Adrenal gland (tissue), 12 donors: ENCODE results near the gene PDF. TPM values are rescaled to one million over a fixed set of nuclear protein-coding genes. Genes with fewer than 3 reads are reported as not detected.

Source experiments
- DNase-seq, 7 donors: peaks; one replicate each; pipeline ENCODE4 v3.0.0-alpha.2; 2019 to 2020
- H3K27ac ChIP-seq, 5 donors: fragments of 200-600 bp; sonication (generic) in 4 of 5; 1 replicate in 3 of 5; 2 replicates in 2 of 5; pipeline versions ENCODE4 v1.5.1 to v1.8.0; 2016 to 2020; ENCODE audit warnings: mild to moderate bottlenecking in 1 of 5
- H3K27me3 ChIP-seq: fragments of 200-600 bp; 2 replicates; pipeline ENCODE4 v1.8.0; 2021
- H3K36me3 ChIP-seq, 2 donors: fragments of 200-600 bp; replicated peaks in 1 of 2; 1 replicate in 1 of 2; 2 replicates in 1 of 2; pipeline versions ENCODE4 v1.5.1 to v1.8.0; 2018 to 2022
- H3K4me1 ChIP-seq, 2 donors: fragments of 200-600 bp; replicated peaks in 1 of 2; 1 replicate in 1 of 2; 2 replicates in 1 of 2; pipeline versions ENCODE4 v1.5.1 to v1.8.0; 2018 to 2021
- H3K4me3 ChIP-seq, 4 donors: fragments of 200-600 bp; sonication (generic) in 3 of 4; one replicate each; pipeline ENCODE4 v1.5.1; 2016 to 2018
- H3K9me3 ChIP-seq, 3 donors: fragments of 200-600 bp; sonication (generic) in 1 of 3; replicated peaks in 1 of 3; 1 replicate in 2 of 3; 2 replicates in 1 of 3; pipeline versions ENCODE4 v1.5.1 to v1.8.0; 2016 to 2021
- CTCF ChIP-seq, 6 experiments: fragments of 450-650 bp in 4 of 6; fragments of 200-600 bp in 2 of 6; sonication (generic) in 1 of 6; IDR thresholded peaks; 1 replicate in 5 of 6; 2 replicates in 1 of 6; pipeline versions ENCODE4 v1.5.1 to v1.8.0; 2016 to 2021; ENCODE audit warnings: antibody characterized with exemption in 6 of 6, mild to moderate bottlenecking in 2 of 6, moderate library complexity in 1 of 6
- POLR2A ChIP-seq, 2 donors: fragments of 450-650 bp; IDR thresholded peaks; one replicate each; pipeline ENCODE4 v1.6.1; 2017; ENCODE audit warnings: antibody characterized with exemption in 2 of 2, mild to moderate bottlenecking in 2 of 2, moderate library complexity in 1 of 2
- WGBS, 4 donors: extraction: QIAGEN DNeasy Blood & Tissue Kit in 2 of 4; methylation state at CpG; one replicate each; pipeline versions ENCODE4 v1.1.5 to v1.1.7; 2013 to 2017; 5-methylcytosine and 5-hydroxymethylcytosine counted together
- intact Hi-C, 2 donors: fragments of 100-400 bp; cut with DNase I; formaldehyde crosslinking; loops; one replicate each; pipeline versions ENCODE4 v1.14.1 to v1.15.0; 2022 to 2023
- polyA plus RNA-seq, 3 donors: library from polyadenylated mRNA; stranded (reverse); fragments of 200-250 nt in 2 of 3; fragments of 350-450 nt in 1 of 3; fragmentation: Illumina TruSeq in 1 of 3; extraction: RNeasy Lipid Tissue Mini Kit (QIAGEN cat#74804) in 1 of 3; gene quantifications; one replicate each; pipeline ENCODE4 v1.2.3, GENCODE V29; 2013 to 2014
- total RNA-seq, 9 donors: library from RNA; depleted of rRNA in 4 of 9; stranded (reverse); fragments of >200 nt in 4 of 9; fragments of 120-200 nt in 1 of 9; fragmentation: NEBNext Ultra II Directional in 1 of 9; extraction: Animal tissue kit (Norgen Biotek cat#: 25700) in 1 of 9; gene quantifications; one replicate each; pipeline versions ENCODE4 v1.1.0 to v1.2.4, GENCODE V29; 2013 to 2023
- donor health status: healthy with polysubstance abuse.
- donor health status: Bipolar disorder and iron deficiency.
- donor health status: DM: yes; HTN: yes; CAD: no.
- donor health status: DM: no; HTN: no; CAD: no.
- donor health status: DM: no; HTN: no; CAD: no.
- donor health status: DM: yes; HTN: yes; CAD: no.

PDF gene
- total and polyA plus RNA-seq, 12 donors = 1.2 to 61.9 (median 17.6) TPM

DNA sequence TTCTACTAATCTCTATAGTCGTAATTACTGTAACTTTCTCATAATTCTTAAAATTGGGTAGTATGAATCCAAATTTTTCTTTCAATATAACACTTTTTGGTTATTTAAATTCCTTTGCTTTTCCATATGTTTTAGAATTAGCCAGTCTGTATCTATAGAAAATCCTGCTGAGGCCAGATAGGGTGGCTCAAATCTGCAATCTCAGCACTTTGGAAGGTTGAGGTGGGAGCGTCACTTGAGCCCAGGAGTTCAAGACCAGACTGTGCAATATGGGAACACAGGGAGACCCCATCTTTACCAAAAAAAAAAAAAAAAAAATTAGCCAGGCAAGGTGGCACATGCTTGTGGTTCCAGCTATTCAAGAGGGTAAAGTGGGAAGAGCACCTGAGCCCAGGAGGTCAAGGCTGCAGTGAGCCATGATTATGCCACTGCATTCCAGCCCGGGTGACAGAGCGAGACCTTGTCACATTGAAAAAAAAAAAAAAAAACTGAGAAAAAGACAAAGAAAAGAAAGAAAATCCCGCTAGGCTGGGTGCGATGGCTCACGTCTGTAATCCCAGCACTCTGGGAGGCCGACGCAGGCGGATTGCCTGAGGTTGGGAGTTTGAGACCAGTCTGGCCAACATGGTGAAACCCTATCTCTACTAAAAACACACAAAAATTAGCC is 46.1 kb upstream of the PDF start:
- no peak for TF ChIP-seq POLR2A (IDR thresholded peaks at IDR 0.05)
- TF ChIP-seq CTCF (IDR thresholded peaks at IDR 0.05) = no peak
- peak in 5 of 7 donors; percentile 41 to 60 (median 47) for DNase-seq
- Histone ChIP-seq H3K27me3 (no peaks in the 10 kb centered on the region), H3K36me3 (peaks cover 0 to 34% of the 10 kb centered on the region in 2 donors), H3K9me3 (no peaks in the 10 kb centered on the region), H3K27ac (no peak overlapping the region), H3K4me3 (no peak overlapping the region), H3K4me1 (peaks cover 0 to 12% of the 10 kb centered on the region in 2 donors)
- intact Hi-C loops = no loop called here
- 60 to 74% (median 69%) methylated on average over 10 of the region's 10 CpGs for WGBS, 4 donors

DNA sequence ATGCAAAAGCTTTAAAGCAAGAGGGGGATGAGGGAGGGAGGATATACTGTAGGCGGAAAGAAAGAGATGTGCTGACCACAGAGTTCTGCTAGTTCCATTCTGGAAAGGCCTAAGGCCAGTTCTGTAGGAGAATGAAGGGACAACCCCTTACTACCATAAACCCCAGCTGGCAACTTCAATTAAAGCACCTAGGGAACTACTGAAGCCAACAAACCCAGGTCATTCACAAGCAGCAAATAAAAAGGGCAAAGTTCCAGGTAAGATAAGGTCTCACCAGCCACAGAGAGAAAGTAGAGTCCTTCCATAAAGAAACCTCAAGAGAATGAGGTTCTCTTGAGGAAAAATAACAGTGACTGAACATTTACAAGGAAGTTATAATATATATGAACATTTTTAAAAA is 42.6 kb upstream of the PDF start:
- H3K4me1 ChIP-seq = no peaks in the 10 kb centered on the region
- peaks cover 0 to 37% of the 10 kb centered on the region in 2 donors for H3K36me3 ChIP-seq
- H3K27me3 ChIP-seq = no peaks in the 10 kb centered on the region
- no peak overlapping the region for H3K27ac ChIP-seq
- TF ChIP-seq POLR2A (IDR thresholded peaks at IDR 0.05) (no peak), CTCF (IDR thresholded peaks at IDR 0.05) (no peak)
- intact Hi-C loops = no loop called here
- WGBS, 4 donors = 94 to 100% (median 96%) methylated on average over 1 of the region's 1 CpG
- no peaks in the 10 kb centered on the region for H3K9me3 ChIP-seq
- no peak overlapping the region for H3K4me3 ChIP-seq
- DNase-seq = no peak

GRCh38 chr16:69371564-69371963 is 41.2 kb upstream of the PDF start:
- intact Hi-C loops = no loop called here
- Histone ChIP-seq H3K36me3 (peaks cover 0 to 50% of the 10 kb centered on the region in 2 donors), H3K4me3 (no peak overlapping the region), H3K27me3 (no peaks in the 10 kb centered on the region), H3K4me1 (no peaks in the 10 kb centered on the region), H3K27ac (no peak overlapping the region), H3K9me3 (no peaks in the 10 kb centered on the region)
- WGBS, 4 donors = 94 to 100% (median 95%) methylated on average over 2 of the region's 2 CpGs
- peak in 1 of 7 donors; percentile 10 for DNase-seq
- no peak for TF ChIP-seq CTCF (IDR thresholded peaks at IDR 0.05)
- TF ChIP-seq POLR2A (IDR thresholded peaks at IDR 0.05) = no peak

DNA sequence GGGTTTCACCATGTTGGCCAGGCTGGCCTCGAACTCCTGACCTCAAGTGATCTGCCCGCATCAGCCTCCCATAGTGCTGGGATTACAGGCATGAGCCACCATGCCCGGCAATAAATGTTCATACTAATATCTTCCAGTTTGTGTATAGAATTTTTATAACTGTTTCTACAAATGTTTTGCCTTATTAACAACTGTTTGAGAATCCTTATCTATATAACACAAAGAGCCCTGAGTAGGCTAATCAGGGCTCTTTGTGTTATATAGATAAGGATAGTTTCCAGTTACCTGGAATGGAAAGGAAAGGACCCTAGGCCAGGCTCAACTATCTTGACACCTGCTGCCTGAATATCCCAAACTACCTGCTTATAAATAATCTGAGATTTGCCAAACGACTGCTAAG is 38.5 kb upstream of the PDF start:
- no peak for TF ChIP-seq POLR2A (IDR thresholded peaks at IDR 0.05)
- no peak for TF ChIP-seq CTCF (IDR thresholded peaks at IDR 0.05)
- no peaks in the 10 kb centered on the region for H3K4me1 ChIP-seq
- H3K27me3 ChIP-seq = no peaks in the 10 kb centered on the region
- H3K4me3 ChIP-seq = no peak overlapping the region
- peaks cover 0 to 77% of the 10 kb centered on the region in 2 donors for H3K36me3 ChIP-seq
- H3K9me3 ChIP-seq = no peaks in the 10 kb centered on the region
- intact Hi-C loops = no loop called here
- no peak overlapping the region for H3K27ac ChIP-seq
- no peak for DNase-seq
- 94 to 99% (median 96%) methylated on average over 4 of the region's 4 CpGs for WGBS, 4 donors
